Testis (tissue), 2 donors: ENCODE results near the gene CTBS.

Source experiments
- CTCF ChIP-seq, 3 experiments: fragments of 450-650 bp in 2 of 3; fragments of 200-600 bp in 1 of 3; sonication (generic) in 1 of 3; IDR thresholded peaks; one replicate each; pipeline ENCODE4 v1.5.1; 2016 to 2019; ENCODE audit warnings: antibody characterized with exemption in 3 of 3, mild to moderate bottlenecking in 2 of 3, moderate library complexity in 1 of 3
- POLR2A ChIP-seq: fragments of 450-650 bp; IDR thresholded peaks from one replicate; pipeline ENCODE4 v1.6.1; 2017; ENCODE audit warnings: antibody characterized with exemption, mild to moderate bottlenecking, moderate library complexity

- TF ChIP-seq CTCF (IDR thresholded peaks at IDR 0.05): no peak
- no peak for TF ChIP-seq POLR2A
Observed at GRCh38 chr1:84539972-84540371, 34.3 kb downstream of the CTBS start.
